DMS79 (cell line): ENCODE data around the gene OOSP4B.
"Not testable (repeated sequence)": the region's sequence is repeated elsewhere in the genome, so short reads cannot be mapped to it uniquely, and the experiment has no call there.

ENCODE experiments used
- DNase-seq: peaks from one replicate; lab custom pipeline; 2025; lab: John Stamatoyannopoulos, UW

The OOSP4B gene

DNA sequence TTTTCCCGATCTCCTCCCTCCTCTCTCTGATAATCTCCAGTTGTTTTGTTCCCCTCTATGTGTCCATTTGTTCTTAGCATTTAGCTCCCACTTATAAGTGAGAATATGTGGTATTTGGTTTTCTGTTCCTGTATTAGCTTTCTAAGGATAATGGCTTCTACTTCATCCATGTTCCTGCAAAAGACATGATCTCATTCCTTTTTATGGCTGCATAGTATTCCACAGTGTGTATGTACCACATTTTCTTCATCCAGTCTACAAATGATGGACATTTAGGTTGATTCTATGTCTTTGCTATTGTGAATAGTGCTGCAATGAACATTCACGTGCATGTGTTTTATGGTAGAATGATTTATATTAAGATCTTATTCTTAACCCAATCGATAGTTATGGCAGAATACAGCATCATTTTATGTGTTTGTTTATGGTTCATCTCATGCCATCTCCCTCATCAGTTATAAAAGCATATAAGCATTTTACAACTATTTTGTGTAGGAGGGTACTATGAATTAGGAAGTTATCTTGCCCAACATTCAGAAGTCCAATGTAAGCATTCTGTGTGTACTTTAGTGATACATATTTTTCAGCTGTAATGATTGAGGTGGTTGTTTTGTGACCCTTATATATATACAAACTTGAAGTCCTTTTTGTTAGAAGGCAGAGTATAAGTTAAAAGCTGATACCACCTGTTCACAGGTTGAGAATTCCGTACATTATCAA, 42.7 kb downstream of the OOSP4B start:
- no peak for DNase-seq

- no peak for DNase-seq
These were observed 47.1 kb downstream of the OOSP4B start for GRCh38 chr11:60064111-60064510.

- DNase-seq: no peak
These were observed 48.8 kb downstream of the OOSP4B start for GRCh38 chr11:60065801-60066200.

- no peak for DNase-seq
These were observed 52.5 kb downstream of the OOSP4B start for GRCh38 chr11:60069450-60069849.

- not testable (repeated sequence) for DNase-seq
These were observed 54.7 kb downstream of the OOSP4B start for GRCh38 chr11:60071644-60072043.

- DNase-seq: no peak
These were observed 60.3 kb downstream of the OOSP4B start for GRCh38 chr11:60077216-60077817.

- no peak for DNase-seq
These were observed 61.0 kb downstream of the OOSP4B start for GRCh38 chr11:60077981-60078380.

GRCh38 chr11:60078745-60079144, 61.8 kb downstream of the OOSP4B start:
- DNase-seq: no peak

DNA sequence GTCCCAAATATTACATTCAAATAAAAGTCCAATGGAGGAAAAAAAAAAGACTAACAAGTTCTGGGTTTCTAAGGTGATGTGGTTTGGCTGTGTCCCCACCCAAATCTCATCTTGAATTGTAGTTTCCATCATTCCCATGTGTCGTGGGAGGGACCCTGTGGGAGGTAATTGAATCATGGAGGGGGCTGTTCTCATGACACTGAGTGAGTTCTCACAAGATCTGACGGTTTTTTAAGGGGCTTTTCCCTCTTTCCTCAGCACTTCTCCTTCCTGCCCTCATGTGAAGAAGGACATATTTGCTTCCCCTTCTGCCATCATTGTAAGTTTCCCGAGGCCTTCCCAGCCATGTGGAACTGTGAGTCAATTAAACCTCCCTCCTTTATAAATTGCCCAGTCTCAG, 63.6 kb downstream of the OOSP4B start:
- DNase-seq: no peak
